Metanephros (tissue), 1 donor: ENCODE data around the gene ENO4. TPM values are rescaled to one million over a fixed set of nuclear protein-coding genes. Genes with fewer than 3 reads are reported as not detected.

Experiments
- total RNA-seq: library from RNA; depleted of rRNA; stranded (reverse); fragments of >200 nt; gene quantifications from one replicate; pipeline ENCODE4 v1.2.3, GENCODE V29; 2014

Gene ENO4
- total RNA-seq = 2.7 TPM

GRCh38 chr10:116849248-116850057 is at the start of gene ENO4:
Gene ENO4 (plus strand): TSS chr10:116849499. CDS start chr10:116849567, 68 bp downstream.

Other genes with a start within 250 kb of the ENO4 start
- gene PNLIPRP2, start 228.5 kb upstream of the ENO4 start, total RNA-seq = not detected
- gene HSPA12A, start 106.9 kb upstream of the ENO4 start, total RNA-seq = 26.6 TPM
- 5.3 TPM for gene SHTN1, start 155.7 kb downstream of the ENO4 start, total RNA-seq